Stimulated activated CD8-positive, alpha-beta memory T cell treated with anti-CD3 and anti-CD28 coated beads, Interleukin-12 subunit alpha, Interleukin-12 subunit beta, amount 100 ng/mL, for 24 hours (primary cell): ENCODE data around the gene TMEM271.
"Not testable (repeated sequence)": the region's sequence is repeated elsewhere in the genome, so short reads cannot be mapped to it uniquely, and the experiment has no call there.

ENCODE experiments used
- DNase-seq: peaks from one replicate; pipeline ENCODE4 v3.0.0-alpha.2; 2020; ENCODE audit errors: extremely low read depth

Gene TMEM271

GRCh38 chr4:610411-611261, 34.5 kb upstream of the TMEM271 start:
- DNase-seq, result no peak

GRCh38 chr4:609400-610050, 33.4 kb upstream of the TMEM271 start:
- DNase-seq, result no peak

- no peak for DNase-seq
These were observed 32.1 kb upstream of the TMEM271 start for GRCh38 chr4:608236-608635.

GRCh38 chr4:605702-606425, 29.8 kb upstream of the TMEM271 start:
- DNase-seq, result no peak

GRCh38 chr4:604131-604530, 28.0 kb upstream of the TMEM271 start:
- no peak for DNase-seq

- DNase-seq, result peak; percentile 36
These were observed 26.5 kb upstream of the TMEM271 start for GRCh38 chr4:602559-602942.

- DNase-seq, result no peak
These were observed 25.8 kb upstream of the TMEM271 start for GRCh38 chr4:601612-602558.

GRCh38 chr4:600850-601515, 24.9 kb upstream of the TMEM271 start:
- DNase-seq, result peak; percentile 21

GRCh38 chr4:600166-600565, 24.1 kb upstream of the TMEM271 start:
- no peak for DNase-seq

GRCh38 chr4:598925-599324, 22.8 kb upstream of the TMEM271 start:
- DNase-seq, result no peak

GRCh38 chr4:592825-593520, 16.9 kb upstream of the TMEM271 start:
- DNase-seq, result no peak

- DNase-seq, result not testable (repeated sequence)
These were observed 16.1 kb upstream of the TMEM271 start for GRCh38 chr4:592178-592577.

GRCh38 chr4:590313-590841, 14.3 kb upstream of the TMEM271 start:
- no peak for DNase-seq

- no peak for DNase-seq
These were observed 13.3 kb upstream of the TMEM271 start for GRCh38 chr4:589219-589963.

- DNase-seq, result no peak
These were observed 12.3 kb upstream of the TMEM271 start for GRCh38 chr4:588351-588849.

- DNase-seq, result no peak
These were observed 11.7 kb upstream of the TMEM271 start for GRCh38 chr4:587671-588350.

- no peak for DNase-seq
These were observed 7.7 kb upstream of the TMEM271 start for GRCh38 chr4:583820-584219.

- no peak for DNase-seq
These were observed 5.8 kb upstream of the TMEM271 start for GRCh38 chr4:581753-582361.
